K562 (cell line): Measurements from ENCODE around the gene UBR4. TPM values are rescaled to one million over a fixed set of nuclear protein-coding genes. Genes with fewer than 3 reads are reported as not detected.

Experiments used
- ATAC-seq: fragments of 200-7000 bp; cut with Tn5 transposase; 3 replicates; pipeline ENCODE4 v1.9.1; 2020; ENCODE audit warnings: moderate library complexity
- BruUV-seq: library from RNA; stranded (reverse); fragments of 400-500 nt; replicated peaks from 2 replicates; lab custom pipeline; 2021; lab: Mats Ljungman, UMichigan
- CTCF ChIA-PET: fragments of 300-600 bp; formaldehyde crosslinking; extraction: SDS; loops from one replicate; lab custom pipeline; 2021; ENCODE audit warnings: low intra/inter-chr PET ratio; lab: Yijun Ruan, JAX
- POLR2A ChIA-PET: fragments of 300-600, 350-650 bp; sonication (Branson Sonifier 250); formaldehyde crosslinking; extraction: SDS; loops from one replicate; lab custom pipeline; 2021; ENCODE audit warnings: antibody characterized with exemption, inconsistent platforms; lab: Yijun Ruan, JAX
- DNase-seq, 4 experiments: peaks; one replicate each; pipeline versions ENCODE4 v3.0.0 to v3.0.0-alpha.2; 2011 to 2018; ENCODE audit warnings: low spot score in 3 of 4, mixed read lengths in 3 of 4; ENCODE audit errors: extremely low read depth in 1 of 4
- FAIRE-seq: peaks from 2 replicates; lab custom pipeline; 2011; peaks lifted over from hg19 to GRCh38; lab: Jason Lieb, UNC
- H2AFZ ChIP-seq: 2 replicates; pipeline ENCODE4 v1.6.0; 2011; ENCODE audit warnings: low read depth, low read length, control low read depth, inconsistent platforms
- H3K27ac ChIP-seq: fragments of 200-600 bp; 3 replicates; pipeline ENCODE4 v1.8.0; 2011; ENCODE audit warnings: low read depth, mild to moderate bottlenecking, control low read depth, inconsistent platforms, low read length, moderate library complexity, mixed read lengths; ENCODE audit errors: extremely low read depth
- H3K27me3 ChIP-seq, 2 experiments: fragments of 300-600 bp in 1 of 2; 2 replicates in 1 of 2; 3 replicates in 1 of 2; pipeline versions ENCODE4 v1.6.0 to v1.8.0; 2011; ENCODE audit warnings: inconsistent platforms in 2 of 2, low read length in 2 of 2, mild to moderate bottlenecking in 1 of 2, mixed read lengths in 1 of 2, moderate library complexity in 1 of 2; ENCODE audit not compliant: control insufficient read depth in 2 of 2, insufficient read depth in 2 of 2
- H3K36me3 ChIP-seq: fragments of 300-600 bp; 3 replicates; pipeline ENCODE4 v1.8.0; 2011; ENCODE audit warnings: mild to moderate bottlenecking, low read length, inconsistent platforms; ENCODE audit not compliant: control insufficient read depth, insufficient read depth
- H3K4me1 ChIP-seq, 2 experiments: fragments of 200-600 bp in 1 of 2; replicated peaks in 1 of 2; 2 replicates in 1 of 2; 3 replicates in 1 of 2; pipeline versions ENCODE4 v1.5.1 to v1.8.0; 2011; ENCODE audit warnings: inconsistent platforms in 2 of 2, low read length in 2 of 2, mild to moderate bottlenecking in 1 of 2, mixed read lengths in 1 of 2, moderate library complexity in 1 of 2; ENCODE audit not compliant: control insufficient read depth in 2 of 2, insufficient read depth in 2 of 2
- H3K4me2 ChIP-seq: 2 replicates; pipeline ENCODE4 v1.6.1; 2011; ENCODE audit warnings: low read length, control low read depth, inconsistent platforms, mixed read lengths; ENCODE audit not compliant: insufficient read depth
- H3K4me3 ChIP-seq: fragments of 200-600 bp; sonication (generic), shearing (Covaris generic); 2 replicates; pipeline ENCODE4 v1.5.1; 2016; ENCODE audit warnings: control low read depth, inconsistent platforms
- H3K79me2 ChIP-seq: fragments of 200-600 bp; 3 replicates; pipeline ENCODE4 v1.8.0; 2011; ENCODE audit warnings: low read length, inconsistent platforms; ENCODE audit not compliant: control insufficient read depth, insufficient read depth
- H3K9ac ChIP-seq, 2 experiments: 2 replicates each; pipeline versions ENCODE4 v1.6.0 to v1.6.1; 2011; ENCODE audit warnings: low read depth in 2 of 2, low read length in 2 of 2, control low read depth in 1 of 2, inconsistent platforms in 1 of 2, mild to moderate bottlenecking in 1 of 2, mixed read lengths in 1 of 2; ENCODE audit not compliant: insufficient read depth in 1 of 2
- H3K9me1 ChIP-seq: one replicate; pipeline ENCODE4 v1.6.0; 2011; ENCODE audit warnings: inconsistent platforms, mild to moderate bottlenecking, low read length, moderate library complexity; ENCODE audit not compliant: control insufficient read depth, insufficient read depth
- H3K9me3 ChIP-seq: replicated peaks from 2 replicates; pipeline ENCODE4 v1.5.1; 2011; ENCODE audit warnings: low read depth, low read length, inconsistent platforms; ENCODE audit not compliant: control insufficient read depth, insufficient read depth
- H4K20me1 ChIP-seq: replicated peaks from 2 replicates; pipeline ENCODE4 v1.6.1; 2011; ENCODE audit warnings: low read length, inconsistent platforms, mixed read lengths; ENCODE audit not compliant: control insufficient read depth, insufficient read depth
- CBX3 ChIP-seq, 2 experiments: IDR thresholded peaks; 1 replicate in 1 of 2; 2 replicates in 1 of 2; pipeline ENCODE4 v1.6.1; 2012; ENCODE audit warnings: inconsistent platforms in 2 of 2, low read length in 2 of 2, borderline replicate concordance in 1 of 2, control low read depth in 1 of 2
- FOXJ3 ChIP-seq: sonication (generic); formaldehyde crosslinking; IDR thresholded peaks from 2 replicates; pipeline ENCODE4 v1.4.0; 2020; ENCODE audit warnings: mild to moderate bottlenecking, missing genetic modification reagents
- HDGF ChIP-seq: fragments of 450-650 bp; IDR thresholded peaks from 2 replicates; pipeline ENCODE4 v1.6.1; 2016
- MAZ ChIP-seq, 2 experiments: fragments of 450-650 bp in 1 of 2; sonication (generic) in 1 of 2; formaldehyde crosslinking; IDR thresholded peaks in 1 of 2; conservative IDR thresholded peaks in 1 of 2; 2 replicates each; pipeline versions ENCODE4 v1.4.0 to v1.5.0; 2020; ENCODE audit warnings: mild to moderate bottlenecking in 1 of 2, missing genetic modification reagents in 1 of 2
- MEF2A ChIP-seq: IDR thresholded peaks from 2 replicates; pipeline ENCODE4 v1.6.1; 2011; ENCODE audit warnings: low read depth, mild to moderate bottlenecking, low read length, moderate library complexity; ENCODE audit not compliant: control insufficient read depth
- MIER1 ChIP-seq: fragments of 450-650 bp; IDR thresholded peaks from 2 replicates; pipeline ENCODE4 v1.6.1; 2016; ENCODE audit warnings: antibody characterized with exemption, mild to moderate bottlenecking, low read depth
- NFYB ChIP-seq: IDR thresholded peaks from 2 replicates; pipeline ENCODE4 v1.6.1; 2011; ENCODE audit warnings: mild to moderate bottlenecking, moderate library complexity; ENCODE audit not compliant: insufficient read length; ENCODE audit errors: extremely low read depth
- NUFIP1 ChIP-seq: fragments of 450-650 bp; IDR thresholded peaks from 2 replicates; pipeline ENCODE4 v1.6.1; 2018; ENCODE audit not compliant: partially characterized antibody
- POLR2B ChIP-seq: fragments of 450-650 bp; IDR thresholded peaks from 2 replicates; pipeline ENCODE4 v1.6.1; 2018; ENCODE audit warnings: low read depth; ENCODE audit not compliant: partially characterized antibody
- SP1 ChIP-seq: sonication (generic); formaldehyde crosslinking; IDR thresholded peaks from 2 replicates; pipeline ENCODE4 v1.8.1; 2022; ENCODE audit warnings: mild to moderate bottlenecking, missing genetic modification reagents
- STAT5A ChIP-seq: IDR thresholded peaks from 2 replicates; pipeline ENCODE4 v1.6.1; 2012; ENCODE audit warnings: low read length, inconsistent platforms, borderline replicate concordance
- ZNF217 ChIP-seq: sonication (generic); formaldehyde crosslinking; IDR thresholded peaks from 2 replicates; pipeline ENCODE4 v1.8.0; 2022; ENCODE audit warnings: mild to moderate bottlenecking, missing genetic modification reagents
- ZNF232 ChIP-seq: sonication (generic); formaldehyde crosslinking; IDR thresholded peaks from 2 replicates; pipeline ENCODE4 v1.8.0; 2022; ENCODE audit warnings: mild to moderate bottlenecking, missing genetic modification reagents
- ZNF57 ChIP-seq: fragments of 450-650 bp; formaldehyde crosslinking; IDR thresholded peaks from 2 replicates; pipeline ENCODE4 v1.4.0; 2020; ENCODE audit warnings: mild to moderate bottlenecking, moderate library complexity
- WGBS: fragments of 100-300 bp; shearing (Covaris generic); methylation state at CpG from one replicate; pipeline ENCODE4 v1.1.6; 2016; ENCODE audit warnings: low coverage, mixed read lengths; ENCODE audit not compliant: insufficient coverage; ENCODE audit errors: missing lambda C conversion rate; 5-methylcytosine and 5-hydroxymethylcytosine counted together
- in situ Hi-C: fragments of 300-500 bp; cut with MboI; formaldehyde crosslinking; loops from 4 replicates; pipeline ENCODE4 v1.15.0; 2018; ENCODE audit warnings: inconsistent platforms, mixed read lengths
- intact Hi-C: fragments of 100-400 bp; cut with micrococcal nuclease; formaldehyde crosslinking; loops from 2 replicates; pipeline ENCODE4 v1.14.2; 2022
- polyA plus RNA-seq, 8 experiments: library from polyadenylated mRNA; depleted of rRNA in 4 of 8; stranded (reverse) in 5 of 8; unstranded in 3 of 8; fragments of >200 nt; fragmentation: Nextera tagmentation in 2 of 8; fragmentation: Illumina TruSeq in 1 of 8; extraction: Ambion mirVana in 2 of 8; extraction: Trizol in 1 of 8; gene quantifications; 2 replicates each; pipeline versions ENCODE4 v1.2.1 to v1.2.3, GENCODE V29; 2011 to 2014; ENCODE audit warnings: inconsistent platforms in 1 of 8, missing spikeins in 1 of 8
- total RNA-seq, 7 experiments: library from RNA; depleted of rRNA in 6 of 7; stranded (reverse); fragments of >200 nt in 6 of 7; fragmentation: Illumina TruSeq in 2 of 7; extraction: Trizol in 2 of 7; gene quantifications; 2 replicates each; pipeline versions ENCODE4 v1.2.1 to v1.2.3, GENCODE V29; 2011 to 2021; ENCODE audit warnings: low replicate concordance in 1 of 7
- TF ChIP-seq, protein P1 (sequence below): sonication (generic); formaldehyde crosslinking; IDR thresholded peaks from 2 replicates; pipeline ENCODE4 v1.5.0; 2020; ENCODE audit warnings: missing genetic modification reagents
- TF ChIP-seq, protein P2 (sequence below): IDR thresholded peaks from 2 replicates; pipeline ENCODE4 v1.6.1; 2012; ENCODE audit warnings: low read depth, low read length, improper control_type of control experiment, borderline replicate concordance
- TF ChIP-seq, protein P3 (sequence below): fragments of 250-450 bp; sonication (Bioruptor Pico); IDR thresholded peaks from 2 replicates; pipeline ENCODE4 v1.5.0; 2022; ENCODE audit warnings: mild to moderate bottlenecking

UBR4 gene
- total and polyA plus RNA-seq, 9 of the 15 experiments (the other 6 are each of a cell fraction or from before 2014, with no cell fraction given): 55.4 to 277 (median 123) TPM

DNA sequence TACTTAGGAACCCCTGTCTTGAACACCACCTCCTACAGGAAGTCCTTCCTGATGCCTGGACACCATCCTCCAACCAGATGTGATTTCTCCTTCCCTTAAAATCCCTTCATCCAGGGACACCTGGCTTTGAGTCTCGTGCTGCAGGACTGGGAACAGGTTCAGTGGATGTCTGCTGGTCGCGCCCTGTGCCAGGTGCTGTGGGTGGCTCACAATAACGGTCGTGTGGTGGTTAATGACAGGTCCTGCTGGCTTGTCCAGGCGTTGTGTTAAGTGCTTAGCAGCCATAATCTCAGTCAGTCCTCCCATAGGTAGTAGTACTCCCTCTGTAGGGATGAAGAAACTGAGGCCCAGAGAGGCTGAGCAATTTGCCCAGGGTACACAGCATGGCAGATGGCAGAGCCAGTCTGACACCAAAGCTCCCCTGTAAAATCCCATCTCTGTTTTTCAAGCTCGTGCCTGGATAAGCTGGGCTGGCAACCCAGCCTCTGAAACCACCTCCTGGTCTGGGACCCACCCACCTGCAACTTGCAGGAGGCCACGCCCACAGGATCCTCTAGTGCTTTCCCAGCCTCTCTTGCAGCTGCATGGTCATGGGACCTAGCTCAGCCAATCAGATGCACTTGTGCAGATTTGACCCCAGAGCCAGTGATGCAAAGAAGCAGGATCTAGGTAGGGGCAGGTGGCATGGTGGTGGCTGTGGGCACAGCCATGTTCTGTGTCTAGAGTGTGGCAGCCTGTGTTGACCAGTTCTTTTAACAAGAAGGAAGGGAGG lies 147.6 kb downstream of the UBR4 start (continued):
- TF ChIP-seq ZNF217 (CRISPR knock-in tag) (no peak), MAZ (CRISPR knock-in tag; conservative IDR thresholded peaks at IDR 0.05 in 1 of 2, IDR thresholded peaks at IDR 0.05 in 1 of 2) (no peak), SP1 (no peak), NFYB (peak; percentile 90), CBX3 (IDR thresholded peaks at IDR 0.05; ENCODE audit: borderline replicate concordance in 1 of 2, low read length in 2 of 2) (peak in 1 of 2 experiments; percentile 78; a peak in 2 of 3 replicates), STAT5A (no peak)
- TF ChIP-seq, protein P1, sequence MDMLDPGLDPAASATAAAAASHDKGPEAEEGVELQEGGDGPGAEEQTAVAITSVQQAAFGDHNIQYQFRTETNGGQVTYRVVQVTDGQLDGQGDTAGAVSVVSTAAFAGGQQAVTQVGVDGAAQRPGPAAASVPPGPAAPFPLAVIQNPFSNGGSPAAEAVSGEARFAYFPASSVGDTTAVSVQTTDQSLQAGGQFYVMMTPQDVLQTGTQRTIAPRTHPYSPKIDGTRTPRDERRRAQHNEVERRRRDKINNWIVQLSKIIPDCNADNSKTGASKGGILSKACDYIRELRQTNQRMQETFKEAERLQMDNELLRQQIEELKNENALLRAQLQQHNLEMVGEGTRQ (CRISPR knock-in tag): peak; percentile 67

DNA sequence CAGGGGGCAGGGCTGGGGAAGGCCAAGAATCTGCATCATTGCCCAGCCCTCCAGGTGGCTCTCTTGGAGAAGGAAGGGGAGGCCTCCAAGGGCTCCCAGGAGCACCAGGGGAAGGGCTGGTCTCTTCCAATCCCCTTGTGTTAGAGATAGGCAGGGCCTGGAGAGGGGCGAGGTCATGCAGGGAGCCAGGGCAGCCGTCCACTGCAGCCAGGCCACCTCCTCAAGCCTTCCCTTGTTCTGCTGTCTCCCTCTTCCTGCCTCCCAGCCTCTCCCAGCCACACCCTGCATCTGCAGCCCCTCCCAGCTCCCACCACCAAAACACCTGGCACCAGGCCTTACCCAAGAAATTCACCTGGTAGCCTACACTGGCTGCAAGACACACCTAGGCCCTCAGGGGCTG lies 148.3 kb downstream of the UBR4 start:
- CTCF ChIA-PET: no interaction called here
- H3K79me2 ChIP-seq: no peaks in the 10 kb centered on the region
- DNase-seq (no peak), FAIRE-seq (no peak), ATAC-seq (no peak)
- H3K4me2 ChIP-seq: no peak overlapping the region
- H2AFZ ChIP-seq: no peak overlapping the region
- intact Hi-C loops (no loop called here), in situ Hi-C loops (loop anchor here (10.0 kb wide), 1 partner anchor 593 kb away; no protein-coding TSS in a partner anchor)
- H3K9me1 ChIP-seq: no peaks in the 10 kb centered on the region
- no peak overlapping the region for H3K9ac ChIP-seq
- POLR2A ChIA-PET: interaction anchor here (2.3 kb wide), 1 partner anchor 10 kb away, joined by 9 read pairs; no protein-coding TSS in a partner anchor
- H3K27me3 ChIP-seq: peaks cover 13 to 44% of the 10 kb centered on the region in 2 experiments; a peak in 3 of 5 replicates
- no TSS peak for BruUV-seq
- H3K9me3 ChIP-seq: no peaks in the 10 kb centered on the region
- H3K36me3 ChIP-seq: no peaks in the 10 kb centered on the region
- WGBS: 0% methylated on average over 2 of the region's 2 CpGs
- no peak overlapping the region for H3K27ac ChIP-seq
- H4K20me1 ChIP-seq: peaks cover 5% of the 10 kb centered on the region
- no peak overlapping the region for H3K4me3 ChIP-seq
- H3K4me1 ChIP-seq: peaks cover 3 to 18% of the 10 kb centered on the region in 2 experiments; a peak in 3 of 5 replicates
- TF ChIP-seq, protein P2, sequence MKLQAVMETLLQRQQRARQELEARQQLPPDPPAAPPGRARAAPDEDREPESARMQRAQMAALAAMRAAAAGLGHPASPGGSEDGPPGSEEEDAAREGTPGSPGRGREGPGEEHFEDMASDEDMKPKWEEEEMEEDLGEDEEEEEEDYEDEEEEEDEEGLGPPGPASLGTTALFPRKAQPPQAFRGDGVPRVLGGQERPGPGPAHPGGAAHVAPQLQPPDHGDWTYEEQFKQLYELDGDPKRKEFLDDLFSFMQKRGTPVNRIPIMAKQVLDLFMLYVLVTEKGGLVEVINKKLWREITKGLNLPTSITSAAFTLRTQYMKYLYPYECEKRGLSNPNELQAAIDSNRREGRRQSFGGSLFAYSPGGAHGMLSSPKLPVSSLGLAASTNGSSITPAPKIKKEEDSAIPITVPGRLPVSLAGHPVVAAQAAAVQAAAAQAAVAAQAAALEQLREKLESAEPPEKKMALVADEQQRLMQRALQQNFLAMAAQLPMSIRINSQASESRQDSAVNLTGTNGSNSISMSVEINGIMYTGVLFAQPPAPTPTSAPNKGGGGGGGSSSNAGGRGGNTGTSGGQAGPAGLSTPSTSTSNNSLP: no peak
- no peak for TF ChIP-seq ZNF232 (CRISPR knock-in tag)
- TF ChIP-seq, protein P3, sequence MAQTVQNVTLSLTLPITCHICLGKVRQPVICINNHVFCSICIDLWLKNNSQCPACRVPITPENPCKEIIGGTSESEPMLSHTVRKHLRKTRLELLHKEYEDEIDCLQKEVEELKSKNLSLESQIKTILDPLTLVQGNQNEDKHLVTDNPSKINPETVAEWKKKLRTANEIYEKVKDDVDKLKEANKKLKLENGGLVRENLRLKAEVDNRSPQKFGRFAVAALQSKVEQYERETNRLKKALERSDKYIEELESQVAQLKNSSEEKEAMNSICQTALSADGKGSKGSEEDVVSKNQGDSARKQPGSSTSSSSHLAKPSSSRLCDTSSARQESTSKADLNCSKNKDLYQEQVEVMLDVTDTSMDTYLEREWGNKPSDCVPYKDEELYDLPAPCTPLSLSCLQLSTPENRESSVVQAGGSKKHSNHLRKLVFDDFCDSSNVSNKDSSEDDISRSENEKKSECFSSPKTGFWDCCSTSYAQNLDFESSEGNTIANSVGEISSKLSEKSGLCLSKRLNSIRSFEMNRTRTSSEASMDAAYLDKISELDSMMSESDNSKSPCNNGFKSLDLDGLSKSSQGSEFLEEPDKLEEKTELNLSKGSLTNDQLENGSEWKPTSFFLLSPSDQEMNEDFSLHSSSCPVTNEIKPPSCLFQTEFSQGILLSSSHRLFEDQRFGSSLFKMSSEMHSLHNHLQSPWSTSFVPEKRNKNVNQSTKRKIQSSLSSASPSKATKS (CRISPR knock-in tag): no peak
- no peak for TF ChIP-seq MEF2A
- no peak for TF ChIP-seq NUFIP1
- TF ChIP-seq MIER1: no peak
- TF ChIP-seq FOXJ3: no peak
- no peak for TF ChIP-seq ZNF57 (CRISPR knock-in tag)
- TF ChIP-seq HDGF: no peak
- no peak for TF ChIP-seq POLR2B
